ENCODE measurements around the gene NOTCH4. TPM values are rescaled to one million over a fixed set of nuclear protein-coding genes. Genes with fewer than 3 reads are reported as not detected.

NOTCH4 gene
- total and polyA plus RNA-seq, 3 donors from 2014 or later = 12.4 to 26.9 (median 15.2) TPM

DNA sequence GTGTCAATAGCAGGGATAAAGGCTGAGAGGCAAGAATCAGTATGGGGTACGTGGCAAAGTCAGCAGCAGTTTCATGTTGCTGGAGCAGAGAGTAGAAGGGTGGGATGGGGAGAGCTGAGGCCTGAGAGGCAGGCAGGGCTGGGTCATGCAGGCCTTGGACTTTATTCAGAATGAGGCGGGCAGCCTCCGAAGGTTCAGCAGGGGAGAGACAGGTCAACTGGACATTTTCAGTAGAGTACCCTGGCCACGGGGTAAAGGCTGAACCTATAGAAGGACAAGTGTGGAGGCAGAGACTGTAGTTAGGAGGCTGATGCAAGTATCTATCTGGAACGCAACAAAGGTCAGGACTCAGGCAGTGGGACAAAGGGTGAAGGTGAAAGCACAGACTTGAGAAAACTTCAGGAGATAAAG, 13.7 kb downstream of the NOTCH4 start:
- Histone ChIP-seq H3K4me3 (no peak overlapping the region), H3K27me3 (no peaks in the 10 kb centered on the region), H3K36me3 (ENCODE audit: low read depth, missing control alignments) (no peaks in the 10 kb centered on the region), H3K27ac (no peak overlapping the region), H3K4me1 (no peaks in the 10 kb centered on the region), H3K9me3 (no peaks in the 10 kb centered on the region)
- no peak for TF ChIP-seq POLR2A (IDR thresholded peaks at IDR 0.05)
- TF ChIP-seq, protein P1, sequence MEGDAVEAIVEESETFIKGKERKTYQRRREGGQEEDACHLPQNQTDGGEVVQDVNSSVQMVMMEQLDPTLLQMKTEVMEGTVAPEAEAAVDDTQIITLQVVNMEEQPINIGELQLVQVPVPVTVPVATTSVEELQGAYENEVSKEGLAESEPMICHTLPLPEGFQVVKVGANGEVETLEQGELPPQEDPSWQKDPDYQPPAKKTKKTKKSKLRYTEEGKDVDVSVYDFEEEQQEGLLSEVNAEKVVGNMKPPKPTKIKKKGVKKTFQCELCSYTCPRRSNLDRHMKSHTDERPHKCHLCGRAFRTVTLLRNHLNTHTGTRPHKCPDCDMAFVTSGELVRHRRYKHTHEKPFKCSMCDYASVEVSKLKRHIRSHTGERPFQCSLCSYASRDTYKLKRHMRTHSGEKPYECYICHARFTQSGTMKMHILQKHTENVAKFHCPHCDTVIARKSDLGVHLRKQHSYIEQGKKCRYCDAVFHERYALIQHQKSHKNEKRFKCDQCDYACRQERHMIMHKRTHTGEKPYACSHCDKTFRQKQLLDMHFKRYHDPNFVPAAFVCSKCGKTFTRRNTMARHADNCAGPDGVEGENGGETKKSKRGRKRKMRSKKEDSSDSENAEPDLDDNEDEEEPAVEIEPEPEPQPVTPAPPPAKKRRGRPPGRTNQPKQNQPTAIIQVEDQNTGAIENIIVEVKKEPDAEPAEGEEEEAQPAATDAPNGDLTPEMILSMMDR (IDR thresholded peaks at IDR 0.05) = no peak
- WGBS, 2 donors = 84 to 88% methylated on average over 5 of the region's 5 CpGs
- intact Hi-C loops (cut with DNase I; ENCODE audit: low total_unique reads) = no loop called here
- DNase-seq = no peak

DNA sequence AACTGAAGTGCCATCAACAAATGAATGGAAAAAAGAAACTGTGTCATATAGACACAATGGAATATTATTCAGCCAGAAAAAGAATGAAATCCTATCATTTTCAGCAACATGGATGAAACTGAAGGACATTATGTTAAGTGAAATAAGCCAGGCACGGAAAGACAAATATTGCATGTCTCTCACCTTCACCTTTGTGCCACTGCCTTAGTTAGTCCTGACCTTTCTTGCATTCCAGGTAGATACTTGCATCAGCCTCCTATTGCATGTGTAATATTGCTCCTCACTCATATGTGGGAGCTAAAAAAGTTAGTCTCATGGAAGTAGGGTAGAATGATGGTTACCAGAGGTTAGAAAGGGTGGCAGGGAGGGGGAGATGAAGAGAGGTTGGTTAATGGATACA, 14.9 kb downstream of the NOTCH4 start:
- 78 to 96% methylated on average over 1 of the region's 1 CpG for WGBS, 2 donors
- DNase-seq = no peak
- Histone ChIP-seq H3K36me3 (ENCODE audit: low read depth, missing control alignments) (no peaks in the 10 kb centered on the region), H3K27me3 (no peaks in the 10 kb centered on the region), H3K4me3 (no peak overlapping the region), H3K27ac (no peak overlapping the region), H3K9me3 (no peaks in the 10 kb centered on the region), H3K4me1 (no peaks in the 10 kb centered on the region)
- TF ChIP-seq, protein P1 (IDR thresholded peaks at IDR 0.05) = no peak
- TF ChIP-seq POLR2A (IDR thresholded peaks at IDR 0.05) = no peak
- intact Hi-C loops (cut with DNase I; ENCODE audit: low total_unique reads) = no loop called here

DNA sequence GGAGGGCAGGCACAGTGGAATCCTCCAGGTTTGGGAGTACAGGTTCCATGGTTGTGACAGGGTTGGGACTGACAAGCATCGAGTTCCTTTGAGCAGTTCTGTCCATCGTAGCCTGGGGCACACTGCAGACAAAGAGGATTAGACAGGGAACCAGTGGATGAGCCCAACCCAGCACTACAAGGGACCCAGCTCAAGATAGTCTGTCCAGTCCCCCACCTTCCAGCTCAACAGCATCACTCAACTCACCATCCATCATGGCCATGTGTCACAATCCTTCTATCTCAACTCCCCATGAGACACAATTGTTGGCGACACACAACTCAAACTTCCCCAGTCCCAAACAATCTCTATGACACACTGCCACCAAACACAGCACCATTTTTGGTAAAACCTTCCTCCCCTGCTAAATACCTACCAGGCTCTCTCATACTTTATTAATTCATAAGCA, 19.6 kb downstream of the NOTCH4 start:
- DNase-seq = no peak
- Histone ChIP-seq H3K4me3 (no peak overlapping the region), H3K4me1 (no peaks in the 10 kb centered on the region), H3K9me3 (no peaks in the 10 kb centered on the region), H3K27me3 (no peaks in the 10 kb centered on the region), H3K27ac (no peak overlapping the region), H3K36me3 (ENCODE audit: low read depth, missing control alignments) (no peaks in the 10 kb centered on the region)
- 80 to 94% methylated on average over 2 to 3 of the region's 3 CpGs for WGBS, 2 donors
- intact Hi-C loops (cut with DNase I; ENCODE audit: low total_unique reads) = no loop called here
- no peak for TF ChIP-seq POLR2A (IDR thresholded peaks at IDR 0.05)
- TF ChIP-seq, protein P1 (IDR thresholded peaks at IDR 0.05) = no peak

DNA sequence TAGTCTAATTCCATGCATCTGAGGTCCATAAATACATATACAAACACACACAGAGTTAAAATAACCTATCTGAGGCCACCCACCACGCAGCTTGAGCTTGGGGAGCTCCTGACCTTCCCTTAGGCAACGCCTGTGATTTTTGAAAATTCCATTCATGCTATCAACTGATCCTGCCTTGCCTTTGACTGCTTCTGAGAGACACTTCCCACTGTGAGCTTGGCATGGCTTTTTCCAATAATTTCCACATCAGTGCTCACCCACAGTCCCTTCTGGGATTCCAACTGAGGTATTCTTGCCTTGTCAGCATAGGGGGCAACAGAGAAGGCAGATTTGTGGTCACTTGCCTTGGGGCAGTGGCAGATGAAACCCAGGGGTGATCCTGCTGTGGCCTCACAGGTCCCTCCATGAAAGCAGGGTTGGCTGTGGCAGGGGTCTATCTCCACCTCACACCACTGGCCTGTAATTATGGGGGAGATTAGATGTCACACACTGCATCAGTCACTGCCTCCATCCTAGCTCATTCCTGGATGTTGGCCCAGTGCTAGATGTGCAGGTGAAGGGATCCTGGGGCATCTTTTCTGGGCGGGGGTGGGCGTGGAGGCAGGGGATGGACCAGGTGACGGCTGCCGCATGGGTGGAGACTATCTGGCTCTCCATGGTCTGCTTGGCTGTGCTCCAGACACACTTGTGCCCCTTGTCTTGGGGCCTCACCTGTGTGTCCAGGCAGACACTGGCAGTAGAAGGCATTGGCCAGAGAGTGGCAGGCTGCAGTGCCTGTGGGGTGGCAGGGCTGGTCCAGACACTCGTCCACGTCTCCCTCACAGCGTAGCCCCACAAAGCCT, 20.2 kb downstream of the NOTCH4 start:
- Histone ChIP-seq H3K9me3 (no peaks in the 10 kb centered on the region), H3K4me3 (no peak overlapping the region), H3K27ac (no peak overlapping the region), H3K4me1 (no peaks in the 10 kb centered on the region), H3K36me3 (ENCODE audit: low read depth, missing control alignments) (no peaks in the 10 kb centered on the region), H3K27me3 (no peaks in the 10 kb centered on the region)
- WGBS, 2 donors = 77 to 90% methylated on average over 2 to 9 of the region's 9 CpGs
- no peak for DNase-seq
- intact Hi-C loops (cut with DNase I; ENCODE audit: low total_unique reads) = no loop called here
- no peak for TF ChIP-seq POLR2A (IDR thresholded peaks at IDR 0.05)
- TF ChIP-seq, protein P1 (IDR thresholded peaks at IDR 0.05) = no peak

DNA sequence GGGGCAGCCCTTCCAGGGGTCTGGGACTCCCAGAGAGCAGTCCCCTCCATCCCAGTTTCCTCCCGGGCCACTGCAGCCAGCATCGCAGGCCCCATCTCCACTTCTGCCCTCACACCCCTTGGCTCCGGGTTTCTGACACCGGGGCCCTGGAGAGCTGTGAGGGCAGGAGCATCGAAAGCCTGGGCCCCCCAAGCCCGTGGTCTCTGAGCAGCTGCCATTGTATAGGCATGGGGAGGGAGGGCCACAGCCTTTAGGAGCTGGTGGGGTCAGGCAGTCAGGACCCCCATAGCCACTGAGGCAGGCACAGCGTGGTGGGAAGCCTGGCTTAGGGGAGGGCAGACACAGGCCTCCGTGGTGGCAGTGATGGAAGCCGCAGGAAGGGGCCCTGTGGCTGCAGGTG, 21.7 kb downstream of the NOTCH4 start:
- TF ChIP-seq, protein P1 (IDR thresholded peaks at IDR 0.05) = no peak
- no peak for TF ChIP-seq POLR2A (IDR thresholded peaks at IDR 0.05)
- Histone ChIP-seq H3K4me1 (peaks cover 4% of the 10 kb centered on the region), H3K27me3 (no peaks in the 10 kb centered on the region), H3K4me3 (no peak overlapping the region), H3K9me3 (no peaks in the 10 kb centered on the region), H3K36me3 (ENCODE audit: low read depth, missing control alignments) (no peaks in the 10 kb centered on the region), H3K27ac (no peak overlapping the region)
- intact Hi-C loops (cut with DNase I; ENCODE audit: low total_unique reads) = no loop called here
- DNase-seq = no peak
- WGBS, 2 donors = 86 to 87% methylated on average over 9 of the region's 9 CpGs

Measured in testis (tissue), 3 donors.